Smooth muscle cell (in vitro differentiated cells): Measurements from ENCODE around the gene SSR3. TPM values are rescaled to one million over a fixed set of nuclear protein-coding genes. Genes with fewer than 3 reads are reported as not detected.

Experiments
- DNase-seq: peaks from one replicate; lab custom pipeline; 2025; ENCODE audit not compliant: unreplicated experiment; lab: John Stamatoyannopoulos, UW
- H2AFZ ChIP-seq: fragments of 200-600 bp; sonication (generic); 2 replicates; pipeline ENCODE4 v1.6.0; 2016; ENCODE audit warnings: antibody characterized with exemption, low read depth, mild to moderate bottlenecking
- H3F3A ChIP-seq: fragments of 200-600 bp; sonication (generic); 2 replicates; pipeline ENCODE4 v1.6.0; 2017; ENCODE audit warnings: antibody characterized with exemption, low read depth
- H3K27ac ChIP-seq: fragments of 200-600 bp; sonication (generic); 2 replicates; pipeline ENCODE4 v1.5.1; 2016; ENCODE audit warnings: low read depth, mild to moderate bottlenecking
- H3K27me3 ChIP-seq: fragments of 200-600 bp; sonication (generic); 2 replicates; pipeline ENCODE4 v1.6.1; 2016; ENCODE audit warnings: low read depth, mild to moderate bottlenecking
- H3K36me3 ChIP-seq: fragments of 200-600 bp; sonication (generic); 2 replicates; pipeline ENCODE4 v1.5.1; 2016; ENCODE audit warnings: low read depth
- H3K4me1 ChIP-seq: fragments of 200-600 bp; sonication (generic); 2 replicates; pipeline ENCODE4 v1.5.1; 2016; ENCODE audit warnings: low read depth
- H3K4me2 ChIP-seq: fragments of 200-600 bp; sonication (generic); 2 replicates; pipeline ENCODE4 v1.6.0; 2016; ENCODE audit warnings: mild to moderate bottlenecking
- H3K4me3 ChIP-seq: fragments of 200-600 bp; sonication (generic); 2 replicates; pipeline ENCODE4 v1.5.1; 2016; ENCODE audit warnings: mild to moderate bottlenecking
- H3K79me2 ChIP-seq: fragments of 200-600 bp; sonication (generic); 2 replicates; pipeline ENCODE4 v1.6.0; 2016; ENCODE audit warnings: low read depth, mild to moderate bottlenecking
- H3K9ac ChIP-seq: fragments of 200-600 bp; sonication (generic); 2 replicates; pipeline ENCODE4 v1.6.0; 2016; ENCODE audit warnings: low read depth
- H3K9me3 ChIP-seq: fragments of 200-600 bp; sonication (generic); replicated peaks from 2 replicates; pipeline ENCODE4 v1.5.1; 2016; ENCODE audit warnings: low read depth
- H4K20me1 ChIP-seq: fragments of 200-600 bp; sonication (generic); 2 replicates; pipeline ENCODE4 v1.6.0; 2016; ENCODE audit warnings: low read depth
- CTCF ChIP-seq: fragments of 200-600 bp; sonication (generic); IDR thresholded peaks from 2 replicates; pipeline ENCODE4 v1.5.1; 2017; ENCODE audit warnings: borderline replicate concordance, mild to moderate bottlenecking, antibody characterized with exemption; ENCODE audit not compliant: insufficient read depth, poor library complexity, severe bottlenecking
- WGBS: methylation state at CpG from one replicate; pipeline ENCODE4 v1.1.7; 2016; ENCODE audit warnings: low lambda C conversion rate; 5-methylcytosine and 5-hydroxymethylcytosine counted together
- polyA plus RNA-seq: library from polyadenylated mRNA; unstranded; fragments of >200 nt; fragmentation: Nextera tagmentation; extraction: Ambion mirVana; gene quantifications from 2 replicates; pipeline ENCODE4 v1.2.1, GENCODE V29; 2016
- total RNA-seq: library from RNA; depleted of rRNA; stranded (reverse); fragments of >200 nt; gene quantifications from 2 replicates; pipeline ENCODE4 v1.2.3, GENCODE V29; 2014

SSR3 gene
- total and polyA plus RNA-seq, 2 experiments from 2014 or later: 325 to 370 TPM

- H3K79me2 ChIP-seq: no peaks in the 10 kb centered on the region
- no peak for DNase-seq
- H3K36me3 ChIP-seq: no peaks in the 10 kb centered on the region
- H3K4me2 ChIP-seq: no peak overlapping the region
- no peak for TF ChIP-seq CTCF
- no peak overlapping the region for H2AFZ ChIP-seq
- H3F3A ChIP-seq: no peaks in the 10 kb centered on the region
- H3K9ac ChIP-seq: no peak overlapping the region
- no peaks in the 10 kb centered on the region for H3K4me1 ChIP-seq
- no peak overlapping the region for H3K27ac ChIP-seq
- H4K20me1 ChIP-seq: no peaks in the 10 kb centered on the region
- no peak overlapping the region for H3K4me3 ChIP-seq
- H3K27me3 ChIP-seq: no peaks in the 10 kb centered on the region
- no peaks in the 10 kb centered on the region for H3K9me3 ChIP-seq
Measured at GRCh38 chr3:156518726-156519125, 36.2 kb downstream of the SSR3 start.

GRCh38 chr3:156516961-156517360 is 38.0 kb downstream of the SSR3 start:
- WGBS: 72% methylated on average over 1 of the region's 1 CpG
- no peak for TF ChIP-seq CTCF

GRCh38 chr3:156516284-156516683 is 38.6 kb downstream of the SSR3 start:
- no peak for DNase-seq
- no peaks in the 10 kb centered on the region for H3K9me3 ChIP-seq
- no peaks in the 10 kb centered on the region for H3F3A ChIP-seq
- WGBS: 92% methylated on average over 3 of the region's 3 CpGs
- H3K27ac ChIP-seq: no peak overlapping the region
- TF ChIP-seq CTCF: no peak
- no peaks in the 10 kb centered on the region for H3K79me2 ChIP-seq
- H3K4me2 ChIP-seq: no peak overlapping the region
- H4K20me1 ChIP-seq: no peaks in the 10 kb centered on the region
- H3K36me3 ChIP-seq: no peaks in the 10 kb centered on the region
- H3K4me1 ChIP-seq: no peaks in the 10 kb centered on the region
- H2AFZ ChIP-seq: no peak overlapping the region
- no peaks in the 10 kb centered on the region for H3K27me3 ChIP-seq
- no peak overlapping the region for H3K9ac ChIP-seq
- no peak overlapping the region for H3K4me3 ChIP-seq

More at GRCh38 chr3:156516961-156517360, 38.0 kb downstream of the SSR3 start:
- Histone ChIP-seq H3K9ac (no peak overlapping the region), H3K79me2 (no peaks in the 10 kb centered on the region), H3K9me3 (no peaks in the 10 kb centered on the region), H3K4me2 (no peak overlapping the region), H3F3A (no peaks in the 10 kb centered on the region), H3K27me3 (no peaks in the 10 kb centered on the region), H3K4me3 (no peak overlapping the region), H3K36me3 (no peaks in the 10 kb centered on the region), H3K4me1 (no peaks in the 10 kb centered on the region), H2AFZ (no peak overlapping the region), H3K27ac (no peak overlapping the region), H4K20me1 (no peaks in the 10 kb centered on the region)
- no peak for DNase-seq

- Histone ChIP-seq H3K4me3 (no peak overlapping the region), H3F3A (no peaks in the 10 kb centered on the region), H3K79me2 (no peaks in the 10 kb centered on the region), H3K4me2 (no peak overlapping the region), H3K27ac (no peak overlapping the region), H4K20me1 (no peaks in the 10 kb centered on the region), H3K27me3 (no peaks in the 10 kb centered on the region), H2AFZ (no peak overlapping the region), H3K36me3 (no peaks in the 10 kb centered on the region), H3K9ac (no peak overlapping the region), H3K4me1 (no peaks in the 10 kb centered on the region), H3K9me3 (no peaks in the 10 kb centered on the region)
- no peak for DNase-seq
- WGBS: 72% methylated on average over 5 of the region's 5 CpGs
- no peak for TF ChIP-seq CTCF
Measured at GRCh38 chr3:156513619-156514018, 41.3 kb downstream of the SSR3 start.
